ENCODE measurements around the gene CHI3L2.

- TF ChIP-seq POLR2AphosphoS5 (IDR thresholded peaks at IDR 0.05) (no peak), POLR2A (IDR thresholded peaks at IDR 0.05) (no peak), CTCF (IDR thresholded peaks at IDR 0.05) (no peak)
These were observed 26.0 kb upstream of the CHI3L2 start for GRCh38 chr1:111201275-111202090.
